ENCODE results near the gene MUL1. TPM values are rescaled to one million over a fixed set of nuclear protein-coding genes. Genes with fewer than 3 reads are reported as not detected.
"Not testable (repeated sequence)": the region's sequence is repeated elsewhere in the genome, so short reads cannot be mapped to it uniquely, and the experiment has no call there.

The MUL1 gene
- total RNA-seq, 5 donors from 2014 or later (not counting 1 experiment from before 2014, with no cell fraction given), result 18.0 to 21.4 (median 20.8) TPM

- H3K36me3 Mint-ChIP-seq; CTCF ChIA-PET; H3K9me3 Mint-ChIP-seq; H3K4me3 Mint-ChIP-seq; H3K9me3 ChIP-seq; H3K4me1 Mint-ChIP-seq; H3K27ac ChIP-seq (ENCODE audit: low read length); DNase-seq; H3K27ac Mint-ChIP-seq; ATAC-seq (replicated peaks in 1 of 4); H3K4me1 ChIP-seq (ENCODE audit: control insufficient read depth in 1 of 2, extremely low read depth in 1 of 2, insufficient read depth in 2 of 2, low read length in 2 of 2); POLR2A ChIA-PET; H3K4me3 ChIP-seq (ENCODE audit: control insufficient read depth in 1 of 2, extremely low read depth in 1 of 2, low read length in 1 of 2); H3K36me3 ChIP-seq (ENCODE audit: control insufficient read depth in 2 of 2, extremely low read depth in 1 of 2, insufficient read depth in 1 of 2, low read length in 1 of 2): not testable (repeated sequence)
- 54% methylated on average over 3 of the region's 7 CpGs for WGBS (ENCODE audit: insufficient coverage)
- peaks cover 4 to 20% of the 10 kb centered on the region in 2 experiments for H3K27me3 ChIP-seq (replicated peaks in 1 of 2; ENCODE audit: control insufficient read depth in 2 of 2, extremely low read depth in 1 of 2, insufficient read depth in 2 of 2, low read length in 1 of 2)
- H3K27me3 Mint-ChIP-seq, result peaks cover 20 to 32% of the 10 kb centered on the region in 2 donors
Measured at GRCh38 chr1:20519609-20520262, 11.8 kb upstream of the MUL1 start.

- ChIA-PET POLR2A (no interaction called here), CTCF (interaction anchor here in 1 of 2 donors (0.8 kb wide), 1 partner anchor 17 kb away, joined by 3 read pairs; no protein-coding TSS in a partner anchor)
- Histone ChIP-seq H3K9me3 (no peaks in the 10 kb centered on the region), H3K4me3 (ENCODE audit: control insufficient read depth in 1 of 2, extremely low read depth in 1 of 2, low read length in 1 of 2) (no peak overlapping the region), H3K27ac (ENCODE audit: low read length) (no peak overlapping the region), H3K36me3 (ENCODE audit: control insufficient read depth in 2 of 2, extremely low read depth in 1 of 2, insufficient read depth in 1 of 2, low read length in 1 of 2) (no peaks in the 10 kb centered on the region), H3K27me3 (replicated peaks in 1 of 2; ENCODE audit: control insufficient read depth in 2 of 2, extremely low read depth in 1 of 2, insufficient read depth in 2 of 2, low read length in 1 of 2) (peaks cover 2 to 25% of the 10 kb centered on the region in 2 experiments), H3K4me1 (ENCODE audit: control insufficient read depth in 1 of 2, extremely low read depth in 1 of 2, insufficient read depth in 2 of 2, low read length in 2 of 2) (peaks cover 4 to 16% of the 10 kb centered on the region in 2 experiments)
- Mint-ChIP-seq H3K36me3 (no peaks in the 10 kb centered on the region), H3K4me1 (peaks cover 8 to 13% (median 9%) of the 10 kb centered on the region in 3 donors), H3K27me3 (peaks cover 12 to 27% of the 10 kb centered on the region in 2 donors), H3K9me3 (no peaks in the 10 kb centered on the region), H3K27ac (no peak overlapping the region), H3K4me3 (no peak overlapping the region)
- DNase-seq, result no peak
- WGBS (ENCODE audit: insufficient coverage), result 30% methylated on average over 1 of the region's 6 CpGs
- ATAC-seq (replicated peaks in 1 of 4), result no peak
Measured at GRCh38 chr1:20511518-20512428, 3.8 kb upstream of the MUL1 start.

GRCh38 chr1:20508411-20508771 is 440 bp upstream of the MUL1 start:
- POLR2A ChIA-PET, result no interaction called here
- no CpG with 5 or more reads among the region's 5 CpGs for WGBS (ENCODE audit: insufficient coverage)
- peak overlapping the region; percentile 88 to 98 for H3K4me3 ChIP-seq (ENCODE audit: control insufficient read depth in 1 of 2, extremely low read depth in 1 of 2, low read length in 1 of 2)

GRCh38 chr1:20507248-20507563 is 745 bp downstream of the MUL1 start:
- Mint-ChIP-seq H3K27ac (peak overlapping the region; percentile 63 to 92), H3K9me3 (no peaks in the 10 kb centered on the region), H3K36me3 (peaks cover 7% of the 10 kb centered on the region), H3K4me1 (peaks cover 28 to 40% (median 28%) of the 10 kb centered on the region in 3 donors), H3K27me3 (peaks cover 0 to 7% of the 10 kb centered on the region in 2 donors), H3K4me3 (peak overlapping the region; percentile 81 to 89 (median 85))
- peaks cover 0 to 4% of the 10 kb centered on the region in 2 experiments for H3K27me3 ChIP-seq (replicated peaks in 1 of 2; ENCODE audit: control insufficient read depth in 2 of 2, extremely low read depth in 1 of 2, insufficient read depth in 2 of 2, low read length in 1 of 2)
- H3K9me3 ChIP-seq, result no peaks in the 10 kb centered on the region
- DNase-seq (no peak), ATAC-seq (replicated peaks in 1 of 4) (peak in 1 of 4 experiments; percentile 25)
- H3K4me3 ChIP-seq (ENCODE audit: control insufficient read depth in 1 of 2, extremely low read depth in 1 of 2, low read length in 1 of 2), result peak overlapping the region; percentile 88 to 98
- peaks cover 7 to 18% of the 10 kb centered on the region in 2 experiments for H3K4me1 ChIP-seq (ENCODE audit: control insufficient read depth in 1 of 2, extremely low read depth in 1 of 2, insufficient read depth in 2 of 2, low read length in 2 of 2)
- no CpG with 5 or more reads among the region's 5 CpGs for WGBS (ENCODE audit: insufficient coverage)
- ChIA-PET CTCF (no interaction called here), POLR2A (interaction anchor here in 1 of 2 donors (0.6 kb wide), 1 partner anchor 21 kb away, joined by 3 read pairs; the partner anchor contains the start of gene CAMK2N1)
- H3K27ac ChIP-seq (ENCODE audit: low read length), result peak overlapping the region; percentile 97
- peaks cover 0 to 14% of the 10 kb centered on the region in 2 donors for H3K36me3 ChIP-seq (ENCODE audit: control insufficient read depth in 2 of 2, extremely low read depth in 1 of 2, insufficient read depth in 1 of 2, low read length in 1 of 2)

More at GRCh38 chr1:20508411-20508771, 440 bp upstream of the MUL1 start:
- H3K36me3 Mint-ChIP-seq, result peaks cover 6% of the 10 kb centered on the region
- H3K4me3 Mint-ChIP-seq, result peak overlapping the region; percentile 81 to 89 (median 85)
- DNase-seq (no peak), ATAC-seq (replicated peaks in 1 of 4) (no peak)
- peaks cover 0 to 2% of the 10 kb centered on the region in 2 donors for H3K36me3 ChIP-seq (ENCODE audit: control insufficient read depth in 2 of 2, extremely low read depth in 1 of 2, insufficient read depth in 1 of 2, low read length in 1 of 2)
- H3K9me3 ChIP-seq, result no peaks in the 10 kb centered on the region
- H3K27ac Mint-ChIP-seq, result peak overlapping the region; percentile 63 to 92
- H3K4me1 Mint-ChIP-seq, result peaks cover 27 to 40% (median 28%) of the 10 kb centered on the region in 3 donors
- H3K27me3 Mint-ChIP-seq, result peaks cover 7 to 14% of the 10 kb centered on the region in 2 donors
- peaks cover 0 to 13% of the 10 kb centered on the region in 2 experiments for H3K27me3 ChIP-seq (replicated peaks in 1 of 2; ENCODE audit: control insufficient read depth in 2 of 2, extremely low read depth in 1 of 2, insufficient read depth in 2 of 2, low read length in 1 of 2)
- CTCF ChIA-PET, result interaction anchor here in 1 of 2 donors (1.0 kb wide), 1 partner anchor 153 kb away, joined by 4 read pairs; the partner anchor contains the start of gene DDOST
- H3K27ac ChIP-seq (ENCODE audit: low read length), result peak overlapping the region; percentile 97
- no peaks in the 10 kb centered on the region for H3K9me3 Mint-ChIP-seq
- H3K4me1 ChIP-seq (ENCODE audit: control insufficient read depth in 1 of 2, extremely low read depth in 1 of 2, insufficient read depth in 2 of 2, low read length in 2 of 2), result peaks cover 7 to 18% of the 10 kb centered on the region in 2 experiments

- peaks cover 15% of the 10 kb centered on the region for H3K36me3 Mint-ChIP-seq
- ChIA-PET POLR2A (no interaction called here), CTCF (interaction anchor here in 1 of 2 donors (1.2 kb wide), 1 partner anchor 11 kb away, joined by 3 read pairs; no protein-coding TSS in a partner anchor)
- ATAC-seq (replicated peaks in 1 of 4) (no peak), DNase-seq (no peak)
- H3K4me3 Mint-ChIP-seq, result peak overlapping the region in 1 of 3 donors; percentile 28
- no peak overlapping the region for H3K27ac ChIP-seq (ENCODE audit: low read length)
- no peaks in the 10 kb centered on the region for H3K27me3 Mint-ChIP-seq
- H3K36me3 ChIP-seq (ENCODE audit: control insufficient read depth in 2 of 2, extremely low read depth in 1 of 2, insufficient read depth in 1 of 2, low read length in 1 of 2), result peaks cover 1 to 31% of the 10 kb centered on the region in 2 donors
- no peak overlapping the region for H3K4me3 ChIP-seq (ENCODE audit: control insufficient read depth in 1 of 2, extremely low read depth in 1 of 2, low read length in 1 of 2)
- H3K9me3 Mint-ChIP-seq, result no peaks in the 10 kb centered on the region
- WGBS (ENCODE audit: insufficient coverage), result no CpG with 5 or more reads among the region's 1 CpG
- no peaks in the 10 kb centered on the region for H3K27me3 ChIP-seq (replicated peaks in 1 of 2; ENCODE audit: control insufficient read depth in 2 of 2, extremely low read depth in 1 of 2, insufficient read depth in 2 of 2, low read length in 1 of 2)
- H3K9me3 ChIP-seq, result no peaks in the 10 kb centered on the region
- H3K27ac Mint-ChIP-seq, result no peak overlapping the region
- peaks cover 7 to 18% of the 10 kb centered on the region in 2 experiments for H3K4me1 ChIP-seq (ENCODE audit: control insufficient read depth in 1 of 2, extremely low read depth in 1 of 2, insufficient read depth in 2 of 2, low read length in 2 of 2)
- H3K4me1 Mint-ChIP-seq, result peaks cover 28 to 40% (median 28%) of the 10 kb centered on the region in 3 donors
Measured at GRCh38 chr1:20505488-20505887, 2.5 kb downstream of the MUL1 start.

GRCh38 chr1:20500716-20501115 is 7.2 kb downstream of the MUL1 start:
- Mint-ChIP-seq H3K4me3 (no peak overlapping the region), H3K27ac (no peak overlapping the region), H3K9me3 (no peaks in the 10 kb centered on the region), H3K4me1 (peaks cover 18 to 25% (median 24%) of the 10 kb centered on the region in 3 donors), H3K27me3 (no peaks in the 10 kb centered on the region), H3K36me3 (peaks cover 29% of the 10 kb centered on the region)
- no peaks in the 10 kb centered on the region for H3K4me1 ChIP-seq (ENCODE audit: control insufficient read depth in 1 of 2, extremely low read depth in 1 of 2, insufficient read depth in 2 of 2, low read length in 2 of 2)
- H3K27ac ChIP-seq (ENCODE audit: low read length), result no peak overlapping the region
- H3K27me3 ChIP-seq (replicated peaks in 1 of 2; ENCODE audit: control insufficient read depth in 2 of 2, extremely low read depth in 1 of 2, insufficient read depth in 2 of 2, low read length in 1 of 2), result no peaks in the 10 kb centered on the region
- H3K36me3 ChIP-seq (ENCODE audit: control insufficient read depth in 2 of 2, extremely low read depth in 1 of 2, insufficient read depth in 1 of 2, low read length in 1 of 2), result peaks cover 16 to 55% of the 10 kb centered on the region in 2 donors
- WGBS (ENCODE audit: insufficient coverage), result 94% methylated on average over 17 of the region's 17 CpGs
- no peak overlapping the region for H3K4me3 ChIP-seq (ENCODE audit: control insufficient read depth in 1 of 2, extremely low read depth in 1 of 2, low read length in 1 of 2)
- ChIA-PET POLR2A (no interaction called here), CTCF (no interaction called here)
- no peaks in the 10 kb centered on the region for H3K9me3 ChIP-seq
- ATAC-seq (replicated peaks in 1 of 4) (no peak), DNase-seq (no peak)
